ENCODE measurements around the gene COQ8A.

The COQ8A gene
- 1.1 to 5.2 (median 1.6) reads per million in 3 experiments for total RNA-seq

DNA sequence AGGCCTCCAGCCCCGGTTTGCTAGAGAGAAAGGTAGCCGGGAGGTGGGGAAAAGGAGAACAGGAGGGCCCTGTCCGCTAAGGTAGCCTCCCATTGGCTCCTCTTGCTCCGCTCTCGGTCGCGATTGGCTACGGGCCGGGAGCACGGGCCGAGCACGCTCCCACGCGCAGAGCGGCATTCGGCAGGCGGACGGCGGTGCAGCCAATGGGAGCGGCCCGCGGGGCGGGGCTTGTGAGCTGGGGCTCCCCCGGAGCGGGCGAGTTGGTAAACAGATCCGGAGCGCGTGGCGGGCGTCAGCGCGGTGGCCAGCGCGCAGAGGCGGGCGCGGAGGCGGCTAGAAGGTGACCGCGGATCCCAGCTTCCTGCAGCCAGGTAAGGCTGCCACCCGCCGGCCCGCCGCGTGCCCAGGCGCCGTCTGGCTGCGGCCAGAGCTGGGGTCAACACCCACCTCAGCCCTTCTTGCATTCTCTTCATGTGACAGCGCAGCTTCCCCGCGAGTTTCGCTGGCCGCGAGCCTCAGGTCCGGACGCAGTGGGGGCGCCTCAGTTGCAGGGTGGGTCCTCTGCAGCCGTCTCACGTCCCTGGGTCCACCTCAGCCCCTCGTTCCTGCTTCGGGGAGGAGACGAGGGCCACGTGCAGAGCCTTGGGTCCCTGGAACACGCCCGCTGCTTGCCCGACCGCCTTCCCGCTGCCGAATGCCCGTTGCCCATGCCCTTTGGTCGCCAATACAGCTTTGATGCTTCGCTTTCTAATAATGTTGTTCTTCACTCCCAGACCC is at the start of gene COQ8A:
Gene COQ8A, plus strand, starts transcription at position 266 of the 777 bp plus-strand sequence. CDS start 21,092 bp downstream, outside the sequence.
- DNase-seq: peak; percentile 100

GRCh38 chr1:226890331-226891108 is 49.6 kb upstream of the COQ8A start:
- DNase-seq: no peak

GRCh38 chr1:226891346-226891745 is 48.7 kb upstream of the COQ8A start:
- no peak for DNase-seq

DNA sequence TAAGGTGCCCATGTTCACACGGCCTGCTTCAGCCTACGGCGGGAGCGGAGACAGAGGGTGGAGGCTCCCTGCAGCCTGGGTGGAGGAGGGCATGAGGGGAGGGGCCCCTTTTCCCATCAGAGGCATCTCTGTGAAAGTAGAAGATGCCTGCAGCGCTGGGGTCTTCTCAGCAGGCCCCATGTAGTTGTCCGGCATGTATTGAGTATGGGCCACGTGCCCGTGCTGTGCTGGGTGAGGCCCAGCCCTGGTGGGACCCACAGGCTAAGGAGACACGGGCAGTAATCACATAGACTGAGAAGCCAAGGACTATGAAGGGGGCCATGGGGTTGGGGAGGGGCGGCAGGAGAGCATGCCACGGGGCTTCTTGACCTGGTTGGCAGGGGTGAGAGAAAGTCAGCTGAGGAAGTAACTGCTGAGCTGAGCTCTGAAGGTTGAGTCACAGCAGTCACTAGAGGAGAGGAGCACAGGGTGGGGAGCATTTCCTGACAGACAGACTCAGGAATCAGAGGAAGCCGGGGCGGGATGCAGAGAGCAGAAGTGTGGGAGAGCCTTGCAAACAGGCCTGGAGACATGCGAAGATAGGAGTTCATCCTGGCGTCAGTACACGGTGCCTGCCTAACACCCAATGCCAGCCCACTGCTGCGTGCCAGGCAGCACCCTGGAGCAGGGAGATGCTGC is 48.1 kb upstream of the COQ8A start:
- DNase-seq: no peak

DNA sequence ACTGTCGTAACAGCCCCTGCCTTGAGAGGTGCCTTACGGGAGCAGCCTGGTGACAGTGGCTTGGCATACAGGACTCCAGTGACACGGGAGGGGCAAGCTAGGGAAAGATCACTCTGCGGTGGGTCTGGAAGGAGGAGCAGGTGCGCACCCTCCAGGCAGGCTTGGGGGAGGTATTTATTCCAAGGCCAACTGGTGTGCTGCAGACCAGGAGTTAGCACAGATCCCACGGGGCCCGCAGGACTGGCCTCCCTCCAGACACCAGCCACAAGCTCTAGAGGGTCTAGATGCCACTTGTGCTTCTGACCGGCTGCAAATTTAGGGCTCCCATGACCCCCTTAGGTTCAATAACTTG is 47.6 kb upstream of the COQ8A start:
- DNase-seq: no peak

- no peak for DNase-seq
These were observed 46.2 kb upstream of the COQ8A start for GRCh38 chr1:226893936-226894335.

- DNase-seq: no peak
These were observed 45.3 kb upstream of the COQ8A start for GRCh38 chr1:226894826-226895225.

DNA sequence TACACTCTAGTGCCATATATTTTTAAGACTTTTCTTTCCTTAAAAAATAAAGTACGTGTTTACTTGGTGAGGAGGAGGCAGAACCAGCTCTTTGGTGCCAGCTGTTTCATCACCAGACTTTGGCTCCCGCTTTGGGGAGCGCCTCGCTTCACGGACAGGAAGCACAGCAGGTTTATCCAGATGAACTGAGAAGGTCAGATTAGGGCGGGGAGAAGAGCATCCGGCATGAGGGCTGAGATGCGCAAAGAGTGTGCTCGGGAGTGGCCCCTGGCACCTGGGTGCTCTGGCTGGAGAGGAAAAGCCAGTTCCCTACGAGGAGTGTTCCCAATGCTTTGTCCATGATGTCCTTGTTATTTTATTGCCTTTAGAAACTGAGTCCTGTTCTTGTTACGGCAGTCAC is 44.5 kb upstream of the COQ8A start:
- no peak for DNase-seq

DNA sequence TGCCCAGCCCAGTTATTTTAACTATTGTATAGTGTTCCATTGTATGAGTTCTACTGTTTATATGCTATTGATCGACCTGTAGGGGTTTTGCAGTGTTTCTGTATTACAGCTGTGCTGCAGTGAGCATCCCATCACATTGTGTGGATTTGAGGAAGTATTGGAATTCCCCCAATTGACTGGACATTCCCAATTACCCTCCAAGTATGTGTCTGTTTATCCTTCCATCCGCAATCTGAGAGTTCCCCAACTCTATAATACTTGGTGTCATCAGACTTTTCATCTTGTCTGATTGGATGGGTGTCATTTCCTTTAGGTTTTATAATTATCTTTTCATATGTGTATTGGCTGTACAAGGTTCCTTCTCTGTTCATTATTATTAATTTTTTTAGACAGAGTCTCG is 41.8 kb upstream of the COQ8A start:
- DNase-seq: no peak

DNA sequence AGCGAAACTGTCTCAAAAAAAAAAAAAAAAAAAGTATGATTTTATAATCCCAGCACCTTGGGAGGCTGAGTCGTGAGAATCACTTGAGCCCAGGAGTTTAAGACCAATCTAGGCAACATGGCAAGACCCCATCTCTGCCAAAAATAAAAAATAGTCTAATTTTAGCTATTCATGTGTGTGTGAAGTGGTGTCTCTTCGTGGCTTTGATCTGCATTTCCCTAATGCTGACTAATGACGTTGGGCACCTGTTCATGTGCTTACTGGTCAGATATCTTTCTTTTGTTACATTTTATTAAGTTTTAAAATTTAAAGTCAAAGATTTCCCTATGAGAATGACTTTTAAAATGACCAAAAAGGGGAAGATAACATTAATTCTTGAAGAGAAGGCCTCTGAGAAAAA is 38.7 kb upstream of the COQ8A start:
- no peak for DNase-seq

- no peak for DNase-seq
These were observed 37.5 kb upstream of the COQ8A start for GRCh38 chr1:226902601-226903000.

- DNase-seq: no peak
These were observed 36.0 kb upstream of the COQ8A start for GRCh38 chr1:226903819-226904716.

DNA sequence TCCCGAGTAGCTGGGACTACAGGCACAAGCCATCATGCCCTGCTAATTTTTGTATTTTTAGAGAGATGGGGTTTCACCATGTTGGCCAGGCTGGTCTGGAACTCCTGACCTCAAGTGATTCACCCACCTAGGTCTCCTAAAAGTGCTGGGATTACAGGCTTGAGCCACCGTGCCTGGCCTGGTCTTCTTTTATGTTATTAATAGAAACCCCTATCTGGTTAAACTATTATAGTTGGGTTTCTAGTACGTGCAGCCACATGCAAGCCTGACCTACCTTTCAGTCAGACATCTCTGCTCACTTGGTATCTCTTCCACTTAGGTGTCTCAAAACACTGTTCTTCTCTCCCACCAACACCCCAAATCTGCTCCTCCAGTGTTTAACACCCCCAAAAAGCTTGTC is 35.3 kb upstream of the COQ8A start:
- DNase-seq: no peak

DNA sequence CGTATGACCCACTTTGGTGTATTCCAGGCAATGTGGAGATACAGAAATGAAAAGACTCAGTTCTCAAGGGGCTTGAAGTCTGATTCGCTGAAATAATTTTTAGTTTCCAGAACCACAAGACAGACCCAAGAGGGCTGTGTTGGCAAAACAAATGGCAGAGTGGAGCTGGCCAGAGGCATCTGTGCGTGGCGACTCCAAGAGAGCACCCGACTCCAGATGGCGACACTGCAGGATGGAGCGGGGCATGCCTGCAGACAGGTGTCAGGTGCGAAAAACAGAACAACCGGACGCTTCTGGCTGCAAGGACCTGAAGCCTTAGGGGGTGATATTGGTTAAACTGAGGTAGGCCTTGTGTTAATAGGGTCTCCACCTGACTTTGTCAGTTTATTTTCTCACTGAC is 31.7 kb upstream of the COQ8A start:
- DNase-seq: no peak

DNA sequence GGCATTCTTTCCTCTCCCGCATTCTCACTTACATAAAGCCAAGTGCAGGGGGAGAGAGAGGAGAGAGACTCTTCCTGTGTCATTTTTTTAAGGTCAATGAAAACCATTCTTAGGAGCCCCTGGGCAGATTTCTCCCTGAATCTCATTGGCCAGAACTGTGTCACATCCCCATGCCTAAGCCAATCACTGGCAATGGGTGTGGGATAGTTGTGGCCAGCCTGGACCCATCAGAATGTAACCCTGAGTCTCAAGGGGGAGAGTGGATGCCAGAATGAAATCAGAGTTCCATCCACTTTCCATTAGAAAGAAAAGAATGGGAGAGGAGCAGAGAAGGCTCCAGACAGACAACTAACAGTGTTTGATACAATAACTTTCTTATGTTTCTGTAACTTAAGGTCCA is 31.2 kb upstream of the COQ8A start:
- no peak for DNase-seq

DNA sequence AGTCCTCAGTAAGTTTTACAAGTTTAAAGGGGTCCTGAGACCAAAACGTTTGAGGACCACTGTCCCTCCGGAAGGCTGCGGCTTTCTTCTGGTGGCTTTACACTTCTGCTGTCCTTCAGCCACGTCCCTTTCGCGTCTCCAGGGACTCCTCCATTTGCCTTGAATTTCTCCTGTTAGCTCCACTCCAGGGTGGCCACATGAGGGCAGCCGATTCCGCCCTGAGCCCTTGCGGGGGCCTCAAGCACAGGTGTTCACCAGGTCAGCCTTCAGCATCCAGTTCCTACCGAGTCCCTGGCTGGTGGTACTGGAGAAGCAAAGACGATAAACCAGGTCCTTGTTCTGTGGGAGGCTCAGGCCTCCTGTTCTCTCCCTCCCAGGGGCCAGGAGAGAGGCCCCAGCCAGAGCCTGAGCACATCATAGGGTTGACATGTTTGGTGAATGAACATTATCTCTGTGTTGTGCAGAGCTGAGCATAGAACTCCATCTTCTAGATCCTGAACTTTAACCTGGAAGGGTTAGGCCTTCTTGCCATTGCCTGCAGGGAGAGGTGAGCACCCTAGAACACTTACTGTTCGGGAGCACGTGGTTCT is 27.4 kb upstream of the COQ8A start:
- peak; percentile 8 for DNase-seq

DNA sequence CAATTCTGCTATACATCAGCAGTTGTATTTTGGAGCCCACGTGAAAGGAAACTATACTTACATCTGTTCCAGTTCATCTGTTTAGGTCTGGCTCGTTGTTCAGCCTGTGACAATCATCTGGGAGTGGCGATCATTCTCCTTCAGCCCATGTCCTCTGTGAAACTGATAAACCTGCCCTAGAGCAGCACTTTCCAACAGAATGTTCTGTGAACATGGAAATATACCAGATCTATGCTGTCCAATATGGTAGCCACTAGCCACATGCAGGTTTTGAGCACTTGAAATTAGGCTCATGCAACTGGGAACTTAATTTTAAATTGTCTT is 24.5 kb upstream of the COQ8A start:
- DNase-seq: no peak

GRCh38 chr1:226916497-226916896 is 23.6 kb upstream of the COQ8A start:
- DNase-seq: no peak

DNA sequence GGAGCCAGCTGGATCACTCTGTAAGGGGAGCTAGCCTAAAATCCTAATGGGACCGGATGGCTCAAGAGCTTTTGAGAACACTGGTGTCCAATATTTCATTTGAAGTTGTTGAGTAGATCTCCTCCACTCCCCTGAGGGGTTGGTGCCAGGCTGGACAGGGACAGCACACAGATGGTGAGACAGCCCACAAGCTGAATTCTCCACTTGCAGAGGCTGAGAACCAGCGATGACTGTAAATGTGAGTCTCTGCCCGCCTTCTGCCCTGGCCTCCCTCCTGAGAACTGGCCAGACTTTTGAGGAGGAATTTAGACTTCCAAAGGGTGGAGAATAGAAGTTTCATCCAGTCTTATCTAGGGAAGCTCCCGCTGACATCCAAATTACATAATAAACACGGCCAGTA is 20.5 kb upstream of the COQ8A start:
- no peak for DNase-seq

- DNase-seq: no peak
These were observed 20.1 kb upstream of the COQ8A start for GRCh38 chr1:226919995-226920394.

GRCh38 chr1:226920446-226920894 is 19.6 kb upstream of the COQ8A start:
- no peak for DNase-seq

DNA sequence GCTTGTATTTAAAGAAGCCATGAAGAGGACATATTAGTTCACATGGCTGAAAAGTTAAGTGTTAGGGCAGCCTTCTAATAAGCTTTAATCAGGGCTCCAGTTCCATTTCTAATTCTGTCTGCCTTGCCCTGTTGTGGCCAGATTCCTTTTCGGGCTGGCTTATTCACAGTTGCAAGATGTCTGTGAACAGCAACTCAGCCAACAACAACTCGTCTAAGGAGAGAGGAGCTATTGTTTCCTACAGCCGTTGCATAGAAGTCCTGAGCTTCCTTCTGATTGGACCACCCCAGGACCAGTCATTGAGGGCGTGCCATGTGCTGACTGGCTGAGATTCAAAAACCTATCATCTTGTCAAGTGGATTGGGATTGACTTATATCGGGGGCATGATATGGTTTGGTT is 18.6 kb upstream of the COQ8A start:
- DNase-seq: no peak
